ENCODE results near the gene ZNF628. TPM values are rescaled to one million over a fixed set of nuclear protein-coding genes. Genes with fewer than 3 reads are reported as not detected.
A peak's percentile ranks its signal among the peaks of the same experiment; 100 is the strongest.

Gene ZNF628
- total RNA-seq, 3 donors from 2014 or later: 6.8 to 11.1 (median 7.9) TPM

DNA sequence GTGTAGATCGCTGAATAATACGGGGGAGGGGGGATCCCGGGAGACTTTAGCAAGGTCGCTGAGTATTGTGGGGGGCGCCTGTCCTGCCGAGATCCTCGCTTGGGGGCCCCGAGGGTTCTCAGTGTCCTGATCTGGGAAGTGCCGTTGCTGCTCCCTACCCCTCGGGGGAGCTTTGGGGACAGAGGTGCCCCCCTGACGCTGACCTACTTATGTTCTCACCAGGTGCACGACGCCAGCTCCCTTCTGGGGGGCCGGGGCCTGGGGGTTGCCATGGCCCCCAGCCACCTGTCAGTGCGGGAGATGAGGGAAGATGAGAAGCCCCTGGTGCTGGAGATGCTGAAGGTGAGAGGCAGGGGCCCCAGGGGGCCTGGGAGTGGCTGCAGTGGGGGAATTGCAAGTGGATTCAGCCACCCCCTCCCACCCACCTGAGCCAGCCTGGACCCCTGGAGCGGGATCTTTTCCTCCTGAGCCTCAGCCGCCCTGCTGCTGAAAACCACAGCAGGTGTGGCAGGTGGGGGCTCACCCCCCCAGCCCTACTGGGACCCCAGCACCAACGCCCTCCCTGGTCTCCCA, 9.1 kb downstream of the ZNF628 start:
- intact Hi-C loops (cut with DNase I, micrococcal nuclease): no loop called here
- TF ChIP-seq CTCF (IDR thresholded peaks at IDR 0.05): no peak
- H3K4me1 ChIP-seq (ENCODE audit: low read depth): peaks cover 14% of the 10 kb centered on the region
- H3K4me3 ChIP-seq: no peak overlapping the region
- peak in 2 of 3 donors; percentile 28 to 55 for DNase-seq
- no peaks in the 10 kb centered on the region for H3K9me3 ChIP-seq
- ATAC-seq: no peak
- H3K36me3 ChIP-seq (ENCODE audit: low read depth): no peaks in the 10 kb centered on the region

DNA sequence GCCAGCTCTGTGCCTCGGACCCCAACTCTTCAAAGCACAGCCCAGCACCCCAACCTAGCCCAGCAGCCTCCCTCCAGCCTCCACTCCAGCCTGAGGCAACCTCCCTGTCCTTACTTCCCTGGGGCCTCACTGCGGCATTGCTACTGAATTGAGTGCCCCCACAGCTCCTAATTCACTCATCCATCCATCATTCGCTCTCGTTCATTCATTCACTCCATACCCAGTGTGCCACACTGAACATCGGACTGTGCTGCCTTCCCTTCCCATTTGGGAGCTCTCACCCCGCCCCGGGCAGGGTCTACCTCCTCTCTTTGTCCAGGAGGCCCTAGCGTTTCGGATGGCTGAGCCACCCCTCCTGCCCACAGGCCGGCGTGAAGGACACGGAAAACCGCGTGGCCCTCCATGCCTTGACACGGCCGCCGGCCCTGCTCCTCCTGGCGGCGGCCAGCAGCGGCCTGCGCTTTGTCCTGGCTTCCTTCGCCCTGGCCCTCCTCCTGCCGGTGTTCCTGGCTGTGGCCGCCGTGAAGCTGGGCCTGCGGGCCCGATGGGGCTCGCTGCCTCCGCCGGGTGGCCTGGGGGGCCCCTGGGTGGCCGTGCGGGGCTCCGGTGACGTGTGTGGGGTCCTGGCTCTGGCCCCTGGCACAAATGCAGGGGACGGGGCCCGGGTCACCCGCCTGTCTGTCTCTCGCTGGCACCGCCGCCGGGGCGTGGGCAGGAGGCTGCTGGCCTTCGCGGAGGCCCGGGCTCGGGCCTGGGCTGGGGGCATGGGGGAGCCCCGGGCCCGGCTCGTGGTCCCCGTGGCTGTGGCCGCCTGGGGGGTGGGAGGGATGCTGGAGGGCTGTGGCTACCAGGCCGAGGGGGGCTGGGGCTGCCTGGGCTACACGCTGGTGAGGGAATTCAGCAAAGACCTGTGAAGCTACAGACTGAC, 9.9 kb downstream of the ZNF628 start:
- intact Hi-C loops (cut with DNase I, micrococcal nuclease): no loop called here
- Histone ChIP-seq H3K4me1 (ENCODE audit: low read depth) (peaks cover 14% of the 10 kb centered on the region), H3K9me3 (no peaks in the 10 kb centered on the region), H3K36me3 (ENCODE audit: low read depth) (no peaks in the 10 kb centered on the region), H3K4me3 (no peak overlapping the region)
- TF ChIP-seq CTCF (IDR thresholded peaks at IDR 0.05): no peak
- no peak for ATAC-seq
- DNase-seq: no peak

GRCh38 chr19:55486971-55487923, 10.8 kb downstream of the ZNF628 start:
- Histone ChIP-seq H3K9me3 (no peaks in the 10 kb centered on the region), H3K4me3 (no peak overlapping the region), H3K4me1 (ENCODE audit: low read depth) (peaks cover 14% of the 10 kb centered on the region), H3K36me3 (ENCODE audit: low read depth) (no peaks in the 10 kb centered on the region)
- TF ChIP-seq CTCF (IDR thresholded peaks at IDR 0.05): no peak
- DNase-seq: peak in 2 of 3 donors; percentile 50 to 68
- intact Hi-C loops (cut with DNase I, micrococcal nuclease): no loop called here
- ATAC-seq: peak; percentile 35

GRCh38 chr19:55487924-55488687, 11.7 kb downstream of the ZNF628 start, which contains the start of gene SSC5D:
TSS of gene SSC5D (plus strand) at chr19:55488436. CDS start at chr19:55488590, 154 bp downstream.
- Histone ChIP-seq H3K4me3 (no peak within 1 kb of the TSS), H3K4me1 (ENCODE audit: low read depth) (peaks cover 14% of the 10 kb centered on the region), H3K9me3 (no peaks in the 10 kb centered on the region), H3K36me3 (ENCODE audit: low read depth) (no peaks in the 10 kb centered on the region)
- ATAC-seq (no peak), DNase-seq (peak in 1 of 3 donors; percentile 37)
- intact Hi-C loops (cut with DNase I, micrococcal nuclease): no loop called here
- TF ChIP-seq CTCF (IDR thresholded peaks at IDR 0.05): no peak
